A673 (cell line): ENCODE measurements around the gene VAMP4. TPM values are rescaled to one million over a fixed set of nuclear protein-coding genes. Genes with fewer than 3 reads are reported as not detected.
"Not testable (repeated sequence)": the region's sequence is repeated elsewhere in the genome, so short reads cannot be mapped to it uniquely, and the experiment has no call there.

Experiments used
- BruUV-seq: library from RNA; stranded (reverse); fragments of 400-500 nt; replicated peaks from 2 replicates; lab custom pipeline; 2021; lab: Mats Ljungman, UMichigan
- CTCF ChIA-PET: fragments of 300-600 bp; sonication (Branson Sonifier 250); formaldehyde crosslinking; loops from one replicate; lab custom pipeline; 2022; ENCODE audit warnings: antibody characterized with exemption; lab: Charles Lee
- POLR2A ChIA-PET: fragments of 300-600 bp; sonication (Branson Sonifier 250); formaldehyde crosslinking; loops from one replicate; lab custom pipeline; 2022; ENCODE audit warnings: antibody characterized with exemption; ENCODE audit not compliant: low non-redundant PET; lab: Charles Lee
- DNase-seq: peaks from one replicate; pipeline ENCODE4 v3.0.0-alpha.2; 2015; ENCODE audit warnings: low spot score
- H3K27ac ChIP-seq: fragments of 200-600 bp; sonication (generic); 2 replicates; pipeline ENCODE4 v1.5.1; 2016; ENCODE audit warnings: mixed run types, low read depth, mild to moderate bottlenecking, mixed read lengths, antibody characterized with exemption, low read length; ENCODE audit not compliant: poor library complexity, severe bottlenecking
- H3K27me3 ChIP-seq: fragments of 200-600 bp; sonication (generic); replicated peaks from 2 replicates; pipeline ENCODE4 v1.6.1; 2017; ENCODE audit warnings: mixed run types, low read depth, mild to moderate bottlenecking, mixed read lengths, antibody characterized with exemption, low read length; ENCODE audit not compliant: insufficient read depth, poor library complexity
- H3K36me3 ChIP-seq: fragments of 200-600 bp; sonication (generic); 2 replicates; pipeline ENCODE4 v1.6.1; 2016; ENCODE audit warnings: mixed run types, mild to moderate bottlenecking, mixed read lengths, antibody characterized with exemption, low read length; ENCODE audit not compliant: insufficient read depth, poor library complexity, severe bottlenecking
- H3K4me1 ChIP-seq: fragments of 200-600 bp; sonication (generic); 2 replicates; pipeline ENCODE4 v1.6.1; 2017; ENCODE audit warnings: mixed run types, mild to moderate bottlenecking, mixed read lengths, antibody characterized with exemption, low read length; ENCODE audit not compliant: insufficient read depth, poor library complexity, severe bottlenecking
- H3K4me3 ChIP-seq: fragments of 200-600 bp; sonication (generic); 2 replicates; pipeline ENCODE4 v1.5.1; 2016; ENCODE audit warnings: low read depth, mixed run types, mild to moderate bottlenecking, mixed read lengths, low read length; ENCODE audit not compliant: poor library complexity, severe bottlenecking
- H3K9me3 ChIP-seq: fragments of 200-600 bp; sonication (generic); 2 replicates; pipeline ENCODE4 v1.6.1; 2016; ENCODE audit warnings: mixed run types, low read depth, mild to moderate bottlenecking, mixed read lengths, antibody characterized with exemption, low read length; ENCODE audit not compliant: poor library complexity, severe bottlenecking
- EZH2 ChIP-seq: fragments of 200-600 bp; sonication (generic); IDR thresholded peaks from 2 replicates; pipeline ENCODE4 v1.6.1; 2017; ENCODE audit warnings: borderline replicate concordance, low read depth, mild to moderate bottlenecking, mixed read lengths, antibody characterized with exemption, low read length; ENCODE audit not compliant: poor library complexity, severe bottlenecking
- intact Hi-C: fragments of 100-400 bp; cut with micrococcal nuclease; formaldehyde crosslinking; loops from one replicate; pipeline ENCODE4 v1.10.0; 2022; ENCODE audit not compliant: unreplicated experiment
- total RNA-seq: library from RNA; stranded (reverse); gene quantifications from 2 replicates; pipeline ENCODE4 v1.2.3, GENCODE V29; 2021
- TF ChIP-seq, protein P1 (sequence below): fragments of 300-800, 200-600 bp; sonication (generic); conservative IDR thresholded peaks from 2 replicates; pipeline ENCODE4 v1.5.1; 2017; ENCODE audit warnings: low read depth, mild to moderate bottlenecking, antibody characterized with exemption, low read length, moderate library complexity, mixed read lengths

VAMP4 gene
- total RNA-seq, 1 experiment from 2014 or later = 8.9 TPM

DNA sequence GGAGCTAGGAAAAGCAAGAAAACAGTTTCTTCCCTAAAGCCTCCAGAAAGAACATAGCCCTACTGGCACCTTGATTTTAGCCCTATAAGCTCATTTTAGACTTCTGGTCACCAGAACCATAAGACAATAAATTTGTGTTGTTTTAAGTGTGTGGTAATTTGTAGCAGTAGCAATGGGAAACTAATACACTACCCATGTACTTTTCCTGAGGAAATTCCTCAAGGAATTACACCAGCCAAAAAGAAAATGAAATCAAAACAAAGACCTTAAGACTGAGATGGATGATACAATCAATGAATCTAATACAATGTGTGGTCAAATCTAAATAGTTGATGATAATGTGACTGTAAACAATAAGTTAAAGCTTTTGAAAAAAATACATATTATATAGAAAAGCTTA lies 11.8 kb downstream of the VAMP4 start:
- intact Hi-C loops = no loop called here
- peaks cover 4% of the 10 kb centered on the region for H3K4me1 ChIP-seq
- no peak overlapping the region for H3K4me3 ChIP-seq
- peaks cover 4% of the 10 kb centered on the region for H3K36me3 ChIP-seq
- no peaks in the 10 kb centered on the region for H3K27me3 ChIP-seq
- no peaks in the 10 kb centered on the region for H3K9me3 ChIP-seq
- TF ChIP-seq EZH2 = no peak
- TF ChIP-seq, protein P1, sequence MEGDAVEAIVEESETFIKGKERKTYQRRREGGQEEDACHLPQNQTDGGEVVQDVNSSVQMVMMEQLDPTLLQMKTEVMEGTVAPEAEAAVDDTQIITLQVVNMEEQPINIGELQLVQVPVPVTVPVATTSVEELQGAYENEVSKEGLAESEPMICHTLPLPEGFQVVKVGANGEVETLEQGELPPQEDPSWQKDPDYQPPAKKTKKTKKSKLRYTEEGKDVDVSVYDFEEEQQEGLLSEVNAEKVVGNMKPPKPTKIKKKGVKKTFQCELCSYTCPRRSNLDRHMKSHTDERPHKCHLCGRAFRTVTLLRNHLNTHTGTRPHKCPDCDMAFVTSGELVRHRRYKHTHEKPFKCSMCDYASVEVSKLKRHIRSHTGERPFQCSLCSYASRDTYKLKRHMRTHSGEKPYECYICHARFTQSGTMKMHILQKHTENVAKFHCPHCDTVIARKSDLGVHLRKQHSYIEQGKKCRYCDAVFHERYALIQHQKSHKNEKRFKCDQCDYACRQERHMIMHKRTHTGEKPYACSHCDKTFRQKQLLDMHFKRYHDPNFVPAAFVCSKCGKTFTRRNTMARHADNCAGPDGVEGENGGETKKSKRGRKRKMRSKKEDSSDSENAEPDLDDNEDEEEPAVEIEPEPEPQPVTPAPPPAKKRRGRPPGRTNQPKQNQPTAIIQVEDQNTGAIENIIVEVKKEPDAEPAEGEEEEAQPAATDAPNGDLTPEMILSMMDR = no peak
- no peak overlapping the region for H3K27ac ChIP-seq
- ChIA-PET CTCF (no interaction called here), POLR2A (no interaction called here)
- BruUV-seq = no TSS peak
- DNase-seq = no peak

DNA sequence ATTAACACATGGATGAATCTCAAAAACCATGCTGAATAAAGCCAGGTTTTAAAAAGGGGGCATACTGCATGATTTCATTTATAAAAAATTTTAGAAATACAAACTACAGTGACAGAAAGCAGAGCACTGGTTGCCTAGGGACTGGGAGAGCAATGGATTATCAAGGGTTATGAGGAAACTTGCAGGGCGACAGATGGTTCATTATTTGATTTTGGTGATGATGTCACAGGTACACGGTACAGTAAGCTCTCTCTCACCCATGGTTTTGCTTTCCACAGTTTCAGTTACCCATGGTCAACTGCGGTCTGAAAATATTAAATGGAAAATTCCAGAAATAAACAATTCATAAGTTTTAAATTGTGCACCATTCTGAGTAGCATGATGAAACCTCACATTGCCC lies 14.1 kb downstream of the VAMP4 start:
- no peak for DNase-seq
- Histone ChIP-seq H3K4me3 (no peak overlapping the region), H3K36me3 (no peaks in the 10 kb centered on the region), H3K4me1 (peaks cover 4% of the 10 kb centered on the region), H3K27me3 (no peaks in the 10 kb centered on the region), H3K27ac (no peak overlapping the region), H3K9me3 (peaks cover 7% of the 10 kb centered on the region)
- TF ChIP-seq, protein P1 = no peak
- no peak for TF ChIP-seq EZH2
- CTCF ChIA-PET = no interaction called here
- POLR2A ChIA-PET = no interaction called here
- intact Hi-C loops = no loop called here
- BruUV-seq = no TSS peak

DNA sequence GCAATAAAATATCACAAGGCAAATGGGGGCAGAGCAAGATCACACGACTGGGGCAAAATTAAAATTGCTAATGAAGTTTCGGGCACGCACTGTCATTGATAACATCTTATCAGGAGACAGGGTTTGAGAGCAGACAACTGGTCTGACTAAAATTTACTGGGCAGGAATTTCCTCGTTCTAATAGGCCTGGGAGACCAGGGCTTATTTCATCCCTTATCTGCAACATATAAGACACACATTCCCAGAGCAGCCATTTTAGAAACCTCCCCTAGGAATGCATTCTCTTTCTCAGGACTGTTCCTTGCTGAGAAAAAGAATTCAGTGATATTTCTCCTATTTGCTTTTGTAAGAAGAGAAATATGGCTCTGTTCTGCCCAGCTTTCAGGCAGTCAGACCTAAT lies 18.7 kb downstream of the VAMP4 start:
- H3K27me3 ChIP-seq, DNase-seq, POLR2A ChIA-PET, H3K27ac ChIP-seq, H3K9me3 ChIP-seq, H3K4me1 ChIP-seq, H3K4me3 ChIP-seq, intact Hi-C loops, CTCF ChIA-PET, BruUV-seq, H3K36me3 ChIP-seq: not testable (repeated sequence)

DNA sequence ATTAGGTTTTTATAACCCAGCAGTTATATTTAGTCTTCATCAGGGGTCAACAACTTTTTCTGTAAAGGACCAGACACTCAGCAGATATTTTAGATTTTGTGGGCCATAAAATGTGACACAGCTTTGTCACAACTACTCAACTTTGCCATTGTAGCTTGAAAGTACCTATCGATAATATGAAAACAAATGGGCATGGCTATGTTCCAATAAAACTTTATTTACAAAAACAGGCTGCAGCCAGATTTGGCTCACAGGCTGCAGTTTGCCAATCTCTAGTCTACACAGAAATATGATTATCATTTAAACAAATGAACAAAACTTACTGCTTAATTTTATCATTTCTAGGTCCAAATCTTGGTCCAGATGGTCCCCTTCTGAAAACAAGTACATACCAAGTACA lies 23.0 kb downstream of the VAMP4 start:
- no peak for TF ChIP-seq EZH2
- TF ChIP-seq, protein P1 = no peak
- ChIA-PET CTCF (no interaction called here), POLR2A (no interaction called here)
- no peak overlapping the region for H3K4me3 ChIP-seq
- intact Hi-C loops = no loop called here
- no peak overlapping the region for H3K27ac ChIP-seq
- no peak for DNase-seq
- peaks cover 8% of the 10 kb centered on the region for H3K9me3 ChIP-seq
- BruUV-seq = no TSS peak
- peaks cover 10% of the 10 kb centered on the region for H3K4me1 ChIP-seq
- no peaks in the 10 kb centered on the region for H3K27me3 ChIP-seq
- no peaks in the 10 kb centered on the region for H3K36me3 ChIP-seq
